ENCODE results near the gene ITPRID2. TPM values are rescaled to one million over a fixed set of nuclear protein-coding genes. Genes with fewer than 3 reads are reported as not detected.

The ITPRID2 gene
- total and polyA plus RNA-seq, 2 of the 4 experiments (the other 2 are of a cell fraction) = 74.1 to 187 TPM

- no peak overlapping the region for H2AK9ac ChIP-seq (replicated peaks; ENCODE audit: low read depth, low read length, poor library complexity)
- H3K23ac ChIP-seq (ENCODE audit: low read depth, low read length) = no peak overlapping the region
- no peak overlapping the region for H2BK5ac ChIP-seq (ENCODE audit: low read depth, low read length, poor library complexity, severe bottlenecking)
- no peaks in the 10 kb centered on the region for H3K79me1 ChIP-seq (ENCODE audit: low read depth in 1 of 2, low read length in 2 of 2)
- dilution Hi-C loops (cut with HindIII; ENCODE audit: low sequenced_read_pairs, unreplicated experiment) = no loop called here
- no peak for ATAC-seq (ENCODE audit: low read depth)
- no peak overlapping the region for H2BK15ac ChIP-seq (ENCODE audit: low read depth, low read length)
- H4K8ac ChIP-seq (ENCODE audit: low read depth in 2 of 2, low read length in 2 of 2) = no peak overlapping the region
- no peak overlapping the region for H4K5ac ChIP-seq (ENCODE audit: low read depth, low read length)
- no peak overlapping the region for H2AK5ac ChIP-seq (ENCODE audit: low read depth, low read length)
- in situ Hi-C loops (cut with MboI; ENCODE audit: low sequenced_read_pairs) = no loop called here
- no peak overlapping the region for H3K14ac ChIP-seq (replicated peaks; ENCODE audit: low read depth, low read length)
- H3K18ac ChIP-seq (ENCODE audit: low read depth, low read length) = no peak overlapping the region
- H3K9ac ChIP-seq (ENCODE audit: low read depth, low read length) = no peak overlapping the region
- no peaks in the 10 kb centered on the region for H3K4me1 ChIP-seq (ENCODE audit: control insufficient read depth, insufficient read depth, low read length)
- no peaks in the 10 kb centered on the region for H4K20me1 ChIP-seq (ENCODE audit: insufficient read depth, low read length)
- H2AFZ ChIP-seq (replicated peaks; ENCODE audit: low read length, poor library complexity) = peak overlapping the region; percentile 69
- ChIA-PET CTCF (no interaction called here), POLR2A (ENCODE audit: unreplicated experiment) (interaction anchor here (0.5 kb wide), 1 partner anchor 41 kb away, joined by 3 read pairs; no protein-coding TSS in a partner anchor)
- H3K27me3 ChIP-seq (ENCODE audit: control insufficient read depth, insufficient read depth, low read length) = no peaks in the 10 kb centered on the region
- H3K4ac ChIP-seq (ENCODE audit: low read depth, low read length) = no peak overlapping the region
- H3K4me2 ChIP-seq (ENCODE audit: low read depth, low read length) = no peak overlapping the region
- no peak overlapping the region for H2BK120ac ChIP-seq (ENCODE audit: low read depth, low read length)
- intact Hi-C loops (cut with micrococcal nuclease) = no loop called here
- no TSS peak for BruUV-seq (replicated peaks)
- no peaks in the 10 kb centered on the region for H3K36me3 ChIP-seq (ENCODE audit: control insufficient read depth, insufficient read depth, low read length)
- no peak overlapping the region for H3K56ac ChIP-seq (ENCODE audit: extremely low read depth, insufficient read depth, low read length)
- no peak overlapping the region for H2BK20ac ChIP-seq (ENCODE audit: low read depth, low read length)
- H3K4me3 ChIP-seq (ENCODE audit: insufficient read depth, low read depth, low read length) = no peak overlapping the region
- no peak for TF ChIP-seq ELK1 (IDR thresholded peaks at IDR 0.05; ENCODE audit: borderline replicate concordance, low read depth, low read length)
- TF ChIP-seq CHD1 (IDR thresholded peaks at IDR 0.05; ENCODE audit: low read depth, low read length) = no peak
- no peak for TF ChIP-seq RCOR1 (IDR thresholded peaks at IDR 0.05; ENCODE audit: insufficient replicate concordance, low read length)
- no peak for TF ChIP-seq CEBPB (IDR thresholded peaks at IDR 0.05; ENCODE audit: low read depth, low read length)
- no peak for TF ChIP-seq FOS (IDR thresholded peaks at IDR 0.05; ENCODE audit: low read depth, low read length)
- TF ChIP-seq RFX5 (IDR thresholded peaks at IDR 0.05; ENCODE audit: low read depth, low read length) = no peak
- no peak for TF ChIP-seq MAZ (IDR thresholded peaks at IDR 0.05; ENCODE audit: borderline replicate concordance, low read depth, low read length)
- no peak for TF ChIP-seq MXI1 (IDR thresholded peaks at IDR 0.05; ENCODE audit: borderline replicate concordance, low read depth, low read length)
- no peak for TF ChIP-seq USF2 (IDR thresholded peaks at IDR 0.05; ENCODE audit: low read depth, low read length)
- TF ChIP-seq RAD21 (IDR thresholded peaks at IDR 0.05; ENCODE audit: low read length) = no peak
- no peak for TF ChIP-seq NFE2L2 (IDR thresholded peaks at IDR 0.05; ENCODE audit: low read depth, low read length)
- no peak for TF ChIP-seq POLR2A (IDR thresholded peaks at IDR 0.05; ENCODE audit: low read depth, low read length)
- TF ChIP-seq CTCF (conservative IDR thresholded peaks at IDR 0.05; ENCODE audit: low read depth, low read length) = no peak
- TF ChIP-seq BHLHE40 (IDR thresholded peaks at IDR 0.05; ENCODE audit: low read depth, low read length) = no peak
- no peak for TF ChIP-seq SMC3 (IDR thresholded peaks at IDR 0.05; ENCODE audit: low read depth, low read length)
- TF ChIP-seq MAFK (IDR thresholded peaks at IDR 0.05; ENCODE audit: low read depth, low read length) = no peak
- WGBS, 2 experiments (ENCODE audit: extremely low coverage in 2 of 2, insufficient read length in 1 of 2) = no CpG with 5 or more reads among the region's 4 CpGs
- H3K9me1 ChIP-seq (ENCODE audit: insufficient read depth, low read length) = no peaks in the 10 kb centered on the region
- no peak for DNase-seq
- no peak overlapping the region for H3K27ac ChIP-seq (ENCODE audit: insufficient read depth, low read length)
- H3K9me3 ChIP-seq (ENCODE audit: control insufficient read depth, insufficient read depth, low read length) = no peaks in the 10 kb centered on the region
- no peak overlapping the region for H4K91ac ChIP-seq (ENCODE audit: insufficient read depth, low read depth, low read length)
Measured at GRCh38 chr2:181861379-181861778, 30.2 kb upstream of the ITPRID2 start.

Data from IMR-90 (cell line).